HPDE6-E6E7 (cell line): ENCODE data around the gene TMTC2.

Experiments used
- DNase-seq: peaks from one replicate; pipeline ENCODE4 v3.0.0; 2011; ENCODE audit warnings: missing footprints; ENCODE audit errors: extremely low spot score

Gene TMTC2

GRCh38 chr12:82954064-82954463, 267.4 kb downstream of the TMTC2 start:
- DNase-seq = no peak

DNA sequence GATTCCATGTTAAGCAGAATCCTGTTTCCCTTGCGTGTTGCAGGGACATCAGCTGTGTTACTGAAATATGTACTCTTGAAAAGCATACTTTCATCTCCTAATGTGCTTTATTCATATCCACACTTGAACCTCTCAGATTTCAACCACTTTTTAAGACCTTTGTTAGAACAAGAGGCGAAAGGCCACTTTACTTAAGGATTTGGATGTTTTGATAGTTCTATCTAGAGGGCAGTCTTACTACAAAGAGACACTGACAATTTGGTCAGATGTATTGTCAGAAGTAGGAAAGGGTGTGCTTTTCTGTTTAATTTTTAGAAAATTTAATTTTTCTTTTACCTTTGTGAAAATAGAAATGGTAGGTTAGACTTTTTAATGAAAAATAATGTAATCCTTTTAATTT, 267.9 kb downstream of the TMTC2 start:
- no peak for DNase-seq

GRCh38 chr12:82955043-82955442, 268.3 kb downstream of the TMTC2 start:
- DNase-seq = no peak

- DNase-seq = no peak
These were observed 272.3 kb downstream of the TMTC2 start for GRCh38 chr12:82958966-82959365.

DNA sequence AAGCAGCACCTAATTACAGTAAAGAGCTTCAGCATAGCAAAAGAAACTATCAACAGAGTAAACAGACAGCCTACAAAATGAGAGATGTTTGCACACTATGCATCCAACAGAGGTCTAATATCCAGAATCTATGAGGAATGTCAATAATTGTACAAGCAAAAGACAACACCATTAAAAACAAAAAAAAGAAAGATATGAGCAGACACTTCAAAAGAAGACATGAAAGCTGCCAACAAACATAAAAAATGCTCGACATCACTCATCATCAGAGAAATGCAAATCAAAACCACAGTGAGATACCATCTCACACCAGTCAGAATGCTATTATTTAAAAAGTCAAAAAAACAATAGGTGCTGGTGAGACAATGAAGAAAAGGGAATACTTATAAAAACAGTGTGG, 273.1 kb downstream of the TMTC2 start:
- no peak for DNase-seq

DNA sequence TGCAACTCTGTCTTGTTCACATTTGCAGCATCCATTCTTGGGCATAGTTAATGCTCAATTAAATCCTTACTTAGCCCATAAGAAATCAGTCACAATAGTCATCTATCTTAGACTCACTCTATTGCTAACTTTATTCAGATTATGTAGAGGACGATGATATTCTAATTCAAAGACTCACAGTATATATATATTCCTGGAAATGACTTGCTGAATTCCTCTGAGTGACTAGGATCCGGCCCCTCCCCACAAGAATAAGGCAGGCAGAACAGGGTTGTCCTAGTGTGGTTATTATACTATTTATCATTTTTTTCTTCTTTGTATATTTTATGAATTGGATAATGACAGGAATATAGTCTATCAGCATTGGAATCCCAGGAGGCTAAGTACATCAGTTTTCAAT, 275.1 kb downstream of the TMTC2 start:
- DNase-seq = no peak

- no peak for DNase-seq
These were observed 277.2 kb downstream of the TMTC2 start for GRCh38 chr12:82963956-82964355.

DNA sequence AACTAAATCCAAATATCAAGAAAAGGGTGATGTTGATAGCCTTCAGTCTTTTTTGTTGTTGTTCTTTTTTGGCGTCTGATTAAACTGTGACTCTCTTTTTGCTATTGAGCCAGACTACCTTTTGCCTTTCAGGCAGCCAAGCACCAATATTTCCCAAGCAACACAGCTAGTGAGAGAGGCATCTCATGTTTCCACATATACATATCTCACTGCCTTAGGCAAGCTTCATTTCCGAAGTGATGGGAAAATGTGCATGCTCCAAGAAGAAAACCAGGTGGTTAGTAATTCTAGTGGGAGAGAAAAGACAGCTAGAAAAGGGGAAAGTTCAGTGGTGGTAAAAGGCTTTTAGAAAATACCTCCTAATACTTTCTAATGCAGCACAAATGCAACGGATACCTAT, 277.7 kb downstream of the TMTC2 start:
- no peak for DNase-seq

DNA sequence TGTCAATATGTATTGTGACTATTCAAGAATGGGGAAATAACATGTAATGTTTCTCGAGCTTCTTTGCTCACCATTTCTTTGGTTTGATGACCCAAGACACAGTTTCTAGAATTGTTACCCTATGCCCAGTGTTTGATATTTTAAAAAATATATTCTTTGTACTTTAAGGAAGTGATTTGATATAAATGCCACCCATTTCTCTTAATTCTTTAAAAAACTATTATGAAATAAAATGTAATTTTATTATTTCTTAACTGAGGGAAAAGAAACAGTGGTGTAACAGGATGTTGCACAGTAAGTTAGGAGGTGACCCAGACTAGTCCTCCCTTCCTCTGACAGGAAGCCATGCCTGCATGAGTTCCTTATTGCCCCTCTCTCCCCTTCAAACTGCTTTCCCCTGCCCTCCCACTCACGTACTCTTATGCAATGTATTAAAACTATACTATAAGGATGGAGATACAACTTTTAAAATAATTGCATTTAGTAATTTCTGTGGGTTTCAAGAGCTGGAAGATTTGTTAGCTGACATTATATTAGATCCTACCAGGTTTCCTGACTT, 279.4 kb downstream of the TMTC2 start:
- no peak for DNase-seq

GRCh38 chr12:82968631-82969367, 282.1 kb downstream of the TMTC2 start:
- DNase-seq = no peak

DNA sequence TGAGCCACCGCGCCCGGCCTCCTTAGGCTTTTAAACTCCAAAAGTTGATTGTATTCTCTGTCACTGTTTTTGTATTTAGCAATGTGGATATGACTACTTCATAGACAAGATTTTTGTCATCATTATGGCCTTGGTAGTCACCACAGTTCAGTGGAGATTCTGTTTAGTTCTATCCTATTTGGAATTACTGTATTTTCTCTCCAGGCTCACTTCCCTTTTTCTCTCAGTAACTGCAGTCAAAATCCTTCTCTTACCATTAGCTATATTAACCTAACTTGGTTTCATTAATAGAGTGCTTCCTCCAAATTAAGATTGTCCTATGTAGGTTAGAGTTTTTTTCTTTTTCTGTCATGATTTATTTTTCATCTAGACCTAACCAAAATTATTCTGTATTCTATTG, 283.9 kb downstream of the TMTC2 start:
- no peak for DNase-seq

- DNase-seq = no peak
These were observed 284.9 kb downstream of the TMTC2 start for GRCh38 chr12:82971584-82971983.

DNA sequence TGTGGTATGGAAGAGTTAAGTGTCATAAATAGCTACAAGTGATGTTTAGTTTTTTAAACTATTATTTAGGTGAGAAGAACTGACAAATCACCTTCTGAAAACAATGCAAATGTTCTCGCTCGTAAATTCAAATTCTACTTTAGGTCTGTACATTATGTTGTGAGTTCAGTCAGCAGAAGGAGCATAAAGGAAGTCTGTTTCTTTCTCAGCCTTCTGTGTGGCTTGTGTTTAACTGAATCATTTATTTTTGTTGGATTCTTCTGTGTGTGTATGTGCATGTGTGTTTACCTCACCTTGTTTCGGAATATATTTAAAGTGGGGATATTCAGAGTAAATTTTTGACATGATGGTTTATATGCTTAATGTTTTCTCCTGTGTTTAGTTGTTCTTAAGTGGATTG, 285.9 kb downstream of the TMTC2 start:
- no peak for DNase-seq

GRCh38 chr12:82973592-82973991, 286.9 kb downstream of the TMTC2 start:
- DNase-seq = no peak

DNA sequence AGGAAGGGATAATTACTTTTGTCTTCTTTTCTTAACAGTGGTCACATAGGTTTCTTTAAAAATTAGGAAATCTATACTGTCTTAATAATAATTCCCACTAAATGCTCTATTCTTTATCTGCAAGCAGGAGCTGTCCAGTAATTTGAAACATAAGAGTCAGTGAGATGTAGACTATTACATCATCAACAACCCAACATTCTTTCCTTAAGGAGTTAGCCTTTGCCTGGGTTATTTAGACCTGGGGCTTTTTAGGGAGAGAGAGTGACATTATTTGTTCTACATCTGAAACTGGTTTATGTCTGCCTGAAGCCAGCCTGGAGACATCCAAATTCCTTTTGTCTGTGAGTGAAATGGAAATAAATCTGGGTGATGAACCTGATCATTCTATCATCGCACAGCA, 294.4 kb downstream of the TMTC2 start:
- no peak for DNase-seq

DNA sequence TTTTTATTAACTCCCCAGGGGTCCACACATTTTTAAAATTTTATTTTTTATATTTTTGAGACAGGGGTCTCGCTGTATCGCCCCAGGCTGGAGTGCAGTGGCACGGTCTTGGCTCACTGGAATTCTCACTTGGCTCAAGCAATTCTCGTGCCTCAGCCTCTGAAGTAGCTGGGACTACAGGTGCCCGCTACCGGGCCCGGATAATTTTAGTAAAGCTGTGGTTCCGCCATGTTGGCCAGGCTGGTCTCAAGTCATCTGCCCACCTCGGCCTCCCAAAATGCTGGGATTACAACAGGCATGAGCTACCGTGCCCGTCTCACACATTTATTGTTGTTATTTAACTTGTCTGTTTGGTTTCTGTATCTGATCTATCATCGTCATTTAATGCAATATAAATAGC, 307.4 kb downstream of the TMTC2 start:
- no peak for DNase-seq

- DNase-seq = no peak
These were observed 309.6 kb downstream of the TMTC2 start for GRCh38 chr12:82996168-82996812.

GRCh38 chr12:82998509-82998908, 311.8 kb downstream of the TMTC2 start:
- DNase-seq = no peak

DNA sequence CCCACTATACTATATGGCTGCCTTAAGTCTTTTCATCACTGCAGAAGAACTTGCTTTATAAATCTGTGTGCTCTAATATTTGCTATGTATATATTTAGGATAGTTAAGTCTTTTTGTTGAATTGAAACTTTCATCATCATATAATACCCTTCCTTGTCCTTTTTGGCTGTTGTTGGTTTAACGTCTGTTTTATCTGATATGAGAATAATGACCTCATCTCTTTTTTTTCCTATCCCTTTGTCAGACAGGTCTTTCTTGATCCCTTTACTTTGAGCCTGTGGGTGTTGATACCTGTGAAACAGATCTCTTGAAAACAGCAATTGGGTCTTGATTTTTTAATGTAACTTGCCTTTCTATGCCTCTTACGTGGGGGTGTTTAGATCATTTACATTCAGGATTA, 316.3 kb downstream of the TMTC2 start:
- DNase-seq = no peak

DNA sequence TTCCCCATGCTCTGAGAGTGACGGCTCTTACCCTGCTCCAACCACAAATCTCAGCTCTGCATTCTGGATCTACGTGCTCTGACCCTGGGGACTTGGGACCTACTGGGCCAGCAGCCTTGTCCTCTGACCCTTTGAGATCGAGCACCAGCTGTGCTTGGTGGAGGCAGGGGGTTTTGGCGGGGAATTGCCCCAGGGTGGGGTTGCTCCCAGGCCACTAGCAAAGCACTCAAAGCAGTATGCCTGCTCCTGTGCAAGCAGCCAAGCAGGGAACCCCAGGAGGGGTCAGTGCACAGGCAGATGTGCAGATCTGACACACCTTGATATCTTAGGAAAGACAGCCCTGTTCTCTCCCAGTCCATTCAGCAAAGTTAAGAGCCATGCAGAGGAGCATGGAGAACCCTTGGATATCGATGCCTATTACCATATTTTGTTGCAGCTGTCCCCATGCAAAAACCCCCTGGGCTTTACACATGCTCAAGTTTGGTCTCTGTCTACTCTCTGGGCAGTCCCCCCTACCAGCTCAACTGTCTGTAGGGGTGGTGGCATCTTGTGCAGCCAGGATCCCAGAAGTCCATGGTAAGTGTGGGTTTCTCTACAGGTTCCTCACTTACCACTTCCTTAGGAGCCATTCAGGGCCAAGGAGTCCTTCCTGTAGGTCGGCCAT, 319.0 kb downstream of the TMTC2 start:
- no peak for DNase-seq

- no peak for DNase-seq
These were observed 322.0 kb downstream of the TMTC2 start for GRCh38 chr12:83008703-83009102.

GRCh38 chr12:83010169-83010804, 323.6 kb downstream of the TMTC2 start:
- DNase-seq = no peak
